Fibroblast of mammary gland (primary cell): ENCODE results near the gene PDP2.
"Not testable (repeated sequence)": the region's sequence is repeated elsewhere in the genome, so short reads cannot be mapped to it uniquely, and the experiment has no call there.

Experiments used
- DNase-seq: peaks from one replicate; pipeline ENCODE4 v3.0.0-alpha.2; 2010; ENCODE audit warnings: low read depth
- H3K4me3 ChIP-seq: 2 replicates; pipeline ENCODE4 v1.5.1; 2011; ENCODE audit warnings: low read depth, mild to moderate bottlenecking, low read length, moderate library complexity; ENCODE audit not compliant: control insufficient read depth
- CTCF ChIP-seq: conservative IDR thresholded peaks from 2 replicates; pipeline ENCODE4 v1.5.1; 2011; ENCODE audit warnings: low read depth, low read length, inconsistent platforms; ENCODE audit not compliant: control insufficient read depth, insufficient read depth

The PDP2 gene

GRCh38 chr16:66859397-66860068 lies 20.8 kb upstream of the PDP2 start:
- H3K4me3 ChIP-seq, result no peak overlapping the region
- TF ChIP-seq CTCF, result no peak
- no peak for DNase-seq

- no peak for TF ChIP-seq CTCF
- no peak for DNase-seq
- no peak overlapping the region for H3K4me3 ChIP-seq
These were observed 18.2 kb upstream of the PDP2 start for GRCh38 chr16:66862023-66862520.

- TF ChIP-seq CTCF, result no peak
- no peak for DNase-seq
- no peak overlapping the region for H3K4me3 ChIP-seq
These were observed 16.6 kb upstream of the PDP2 start for GRCh38 chr16:66863707-66864106.

GRCh38 chr16:66869424-66869823 lies 10.9 kb upstream of the PDP2 start:
- DNase-seq, result no peak
- no peak overlapping the region for H3K4me3 ChIP-seq
- no peak for TF ChIP-seq CTCF

GRCh38 chr16:66871363-66871762 lies 9.0 kb upstream of the PDP2 start:
- not testable (repeated sequence) for DNase-seq, H3K4me3 ChIP-seq

- H3K4me3 ChIP-seq, result no peak overlapping the region
- TF ChIP-seq CTCF, result no peak
- DNase-seq, result no peak
These were observed 8.5 kb upstream of the PDP2 start for GRCh38 chr16:66871840-66872239.

GRCh38 chr16:66872559-66872942 lies 7.8 kb upstream of the PDP2 start:
- peak overlapping the region; percentile 55 for H3K4me3 ChIP-seq
- no peak for TF ChIP-seq CTCF
- DNase-seq, result peak; percentile 18
